ENCODE measurements around the gene MACROD2.
"Not testable (repeated sequence)": the region's sequence is repeated elsewhere in the genome, so short reads cannot be mapped to it uniquely, and the experiment has no call there.

Gene MACROD2

DNA sequence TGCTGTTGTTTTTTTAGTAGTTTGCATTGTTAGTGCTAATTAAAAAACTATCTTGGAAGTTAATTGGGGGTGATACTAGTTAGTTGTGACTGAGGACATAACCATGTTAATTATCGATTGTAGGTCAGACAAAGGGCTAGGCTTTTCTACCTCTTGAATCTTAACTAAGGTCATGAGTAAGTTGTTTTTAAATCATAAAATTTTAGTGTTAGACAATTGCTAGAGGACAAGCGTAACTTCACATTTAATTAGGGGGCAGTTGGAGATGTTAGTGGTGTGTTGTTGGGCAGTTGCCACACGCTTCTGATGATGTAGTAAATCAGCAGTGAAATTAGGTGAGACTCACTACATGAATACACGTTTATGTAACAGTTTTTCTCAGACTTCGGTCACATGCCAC is 961.2 kb downstream of the MACROD2 start:
- Histone ChIP-seq H3K9me3 (replicated peaks; ENCODE audit: low read length) (no peaks in the 10 kb centered on the region), H3K27me3 (ENCODE audit: control insufficient read depth, insufficient read depth, low read length) (no peaks in the 10 kb centered on the region), H3K36me3 (ENCODE audit: insufficient read depth, low read length) (no peaks in the 10 kb centered on the region), H3K4me3 (ENCODE audit: low read length) (no peak overlapping the region), H3K4me1 (ENCODE audit: control insufficient read depth, insufficient read depth, low read length) (peaks cover 8% of the 10 kb centered on the region), H3K9ac (ENCODE audit: low read depth, low read length) (no peak overlapping the region), H3K4me2 (ENCODE audit: low read length) (no peak overlapping the region)

DNA sequence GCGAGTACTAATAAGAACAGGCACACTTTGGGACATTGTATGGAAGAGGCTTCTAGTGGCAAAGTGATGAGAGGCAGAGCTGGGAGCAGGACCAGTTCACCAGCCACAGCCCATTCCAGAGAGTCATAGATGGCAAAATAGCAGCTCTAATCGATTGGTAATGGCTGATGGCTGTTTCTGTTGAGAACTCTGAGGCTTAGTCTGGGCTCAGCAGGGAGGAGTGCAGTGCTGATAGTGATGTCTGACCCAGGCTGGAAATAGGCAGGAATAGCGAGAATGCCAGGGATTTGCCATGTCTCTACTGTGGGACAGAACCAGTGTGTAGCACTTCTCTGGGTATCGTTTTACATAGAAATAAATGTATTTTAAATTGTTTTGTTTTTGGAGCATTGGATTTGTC is 962.1 kb downstream of the MACROD2 start:
- Histone ChIP-seq H3K27me3 (ENCODE audit: control insufficient read depth, insufficient read depth, low read length) (no peaks in the 10 kb centered on the region), H3K4me2 (ENCODE audit: low read length) (no peak overlapping the region), H3K9me3 (replicated peaks; ENCODE audit: low read length) (no peaks in the 10 kb centered on the region), H3K9ac (ENCODE audit: low read depth, low read length) (no peak overlapping the region), H3K4me3 (ENCODE audit: low read length) (no peak overlapping the region), H3K4me1 (ENCODE audit: control insufficient read depth, insufficient read depth, low read length) (no peaks in the 10 kb centered on the region), H3K36me3 (ENCODE audit: insufficient read depth, low read length) (no peaks in the 10 kb centered on the region)

DNA sequence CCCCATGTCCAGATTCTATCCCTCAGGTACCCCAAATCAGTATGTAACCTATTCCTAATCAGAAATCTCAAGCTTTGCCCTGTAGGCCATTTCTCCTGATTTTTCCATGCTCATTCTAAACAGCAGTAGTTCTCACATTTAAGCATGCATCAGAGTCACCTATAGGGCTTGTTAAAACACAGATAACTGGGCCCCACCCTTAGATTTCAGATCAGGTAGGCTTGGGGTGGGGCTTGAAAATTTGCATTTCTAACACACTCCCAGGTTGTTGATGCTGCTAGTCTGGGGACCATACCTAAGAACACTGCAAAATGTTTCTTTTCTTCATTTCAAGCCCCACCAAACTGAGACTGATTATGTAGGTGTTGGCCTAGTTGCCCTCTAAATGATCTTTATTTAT is 963.3 kb downstream of the MACROD2 start:
- H3K4me3 ChIP-seq (ENCODE audit: low read length): no peak overlapping the region
- no peaks in the 10 kb centered on the region for H3K27me3 ChIP-seq (ENCODE audit: control insufficient read depth, insufficient read depth, low read length)
- H3K36me3 ChIP-seq (ENCODE audit: insufficient read depth, low read length): no peaks in the 10 kb centered on the region
- no peak overlapping the region for H3K9ac ChIP-seq (ENCODE audit: low read depth, low read length)
- H3K4me1 ChIP-seq (ENCODE audit: control insufficient read depth, insufficient read depth, low read length): peaks cover 10% of the 10 kb centered on the region
- H3K9me3 ChIP-seq (replicated peaks; ENCODE audit: low read length): no peaks in the 10 kb centered on the region
- H3K4me2 ChIP-seq (ENCODE audit: low read length): no peak overlapping the region

DNA sequence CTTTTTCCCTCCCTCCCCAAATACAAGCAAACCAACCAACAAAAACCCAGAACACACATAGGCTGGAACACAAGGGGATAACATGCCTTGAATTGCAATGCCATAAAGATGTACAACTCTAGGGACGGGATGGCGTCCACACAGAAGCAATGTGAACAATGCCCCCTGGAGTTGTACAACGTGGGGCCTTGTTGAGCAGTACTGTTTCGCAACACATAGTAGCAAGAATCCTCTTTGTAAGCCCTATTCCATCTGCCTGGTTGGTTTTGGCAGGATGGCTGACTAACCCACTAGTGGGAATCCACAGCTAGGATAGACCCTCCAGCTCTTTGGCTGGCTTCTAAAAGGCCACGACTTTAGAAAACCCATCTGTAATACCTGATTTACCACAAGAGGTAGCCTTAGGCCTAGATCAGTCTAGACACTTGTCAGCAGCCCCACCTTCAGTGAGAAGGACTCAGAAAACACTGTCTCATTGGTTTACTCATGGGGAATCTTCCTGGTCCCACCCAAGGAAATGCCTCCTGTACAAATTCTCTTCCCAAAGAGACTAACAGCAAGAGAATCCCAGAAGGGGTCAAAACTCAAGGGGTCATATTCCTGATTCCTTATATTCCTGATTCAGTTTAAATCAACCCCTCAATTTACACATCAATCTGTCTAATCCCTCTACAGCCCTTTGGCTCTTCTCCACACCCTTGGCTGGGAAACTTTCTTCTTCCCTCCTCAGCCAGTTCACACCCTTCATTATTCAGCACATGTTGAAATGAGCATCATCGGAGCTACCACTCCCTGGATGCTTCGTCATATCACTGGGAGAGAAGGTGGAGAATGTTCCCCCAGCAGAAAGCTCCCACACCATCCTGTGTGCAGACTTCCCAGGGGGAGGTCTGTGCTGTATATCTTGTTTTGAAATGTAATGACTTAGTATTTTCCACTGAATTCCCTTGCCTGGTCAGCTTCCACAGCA is 964.5 kb downstream of the MACROD2 start:
- H3K9ac ChIP-seq (ENCODE audit: low read depth, low read length): no peak overlapping the region
- H3K27me3 ChIP-seq (ENCODE audit: control insufficient read depth, insufficient read depth, low read length): no peaks in the 10 kb centered on the region
- no peaks in the 10 kb centered on the region for H3K9me3 ChIP-seq (replicated peaks; ENCODE audit: low read length)
- H3K36me3 ChIP-seq (ENCODE audit: insufficient read depth, low read length): no peaks in the 10 kb centered on the region
- peaks cover 11% of the 10 kb centered on the region for H3K4me1 ChIP-seq (ENCODE audit: control insufficient read depth, insufficient read depth, low read length)
- no peak overlapping the region for H3K4me2 ChIP-seq (ENCODE audit: low read length)
- no peak overlapping the region for H3K4me3 ChIP-seq (ENCODE audit: low read length)

DNA sequence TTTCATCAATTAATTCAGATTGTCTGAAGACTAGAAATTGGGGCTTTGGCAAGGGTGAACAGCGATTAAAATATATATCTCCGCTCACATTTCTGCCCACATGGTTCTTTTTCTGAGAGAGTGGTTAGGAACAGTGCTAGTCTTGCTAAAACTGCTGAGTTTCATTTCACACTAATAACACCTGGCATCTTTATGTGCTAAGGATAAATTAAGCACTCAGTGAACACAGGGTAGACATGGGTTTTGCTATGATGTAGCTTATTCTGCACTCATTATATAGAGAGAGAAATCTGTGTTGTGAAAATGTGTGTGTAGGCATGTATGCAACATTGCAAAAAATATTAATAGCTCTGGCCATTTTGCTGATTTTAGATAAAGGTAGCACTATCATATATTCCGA is 965.5 kb downstream of the MACROD2 start:
- H3K27me3 ChIP-seq (ENCODE audit: control insufficient read depth, insufficient read depth, low read length): no peaks in the 10 kb centered on the region
- peaks cover 11% of the 10 kb centered on the region for H3K4me1 ChIP-seq (ENCODE audit: control insufficient read depth, insufficient read depth, low read length)
- H3K9ac ChIP-seq (ENCODE audit: low read depth, low read length): no peak overlapping the region
- no peak overlapping the region for H3K4me2 ChIP-seq (ENCODE audit: low read length)
- H3K36me3 ChIP-seq (ENCODE audit: insufficient read depth, low read length): no peaks in the 10 kb centered on the region
- no peaks in the 10 kb centered on the region for H3K9me3 ChIP-seq (replicated peaks; ENCODE audit: low read length)
- no peak overlapping the region for H3K4me3 ChIP-seq (ENCODE audit: low read length)

DNA sequence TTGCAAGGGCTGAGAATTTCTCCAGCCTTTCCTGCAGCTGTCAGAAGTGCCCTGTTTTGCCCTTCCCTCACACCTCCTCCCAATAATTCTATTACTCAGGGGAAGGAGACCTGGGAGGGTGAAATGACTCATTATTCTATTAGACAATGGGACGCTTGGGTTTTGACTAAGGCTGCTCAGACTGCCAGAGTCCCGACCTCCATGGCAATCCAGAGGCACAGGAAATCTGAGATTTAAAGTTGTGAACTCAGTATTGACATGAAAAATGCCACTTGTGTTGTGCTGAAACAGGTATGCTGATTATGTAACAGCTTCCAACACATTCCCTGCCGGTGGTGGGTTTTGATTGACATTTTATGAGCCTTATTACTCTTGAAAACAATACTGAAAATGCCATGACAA is 967.9 kb downstream of the MACROD2 start:
- H3K4me2 ChIP-seq (ENCODE audit: low read length): peak overlapping the region; percentile 22
- no peak overlapping the region for H3K9ac ChIP-seq (ENCODE audit: low read depth, low read length)
- no peaks in the 10 kb centered on the region for H3K27me3 ChIP-seq (ENCODE audit: control insufficient read depth, insufficient read depth, low read length)
- peaks cover 11% of the 10 kb centered on the region for H3K4me1 ChIP-seq (ENCODE audit: control insufficient read depth, insufficient read depth, low read length)
- no peaks in the 10 kb centered on the region for H3K36me3 ChIP-seq (ENCODE audit: insufficient read depth, low read length)
- H3K4me3 ChIP-seq (ENCODE audit: low read length): no peak overlapping the region
- no peaks in the 10 kb centered on the region for H3K9me3 ChIP-seq (replicated peaks; ENCODE audit: low read length)

DNA sequence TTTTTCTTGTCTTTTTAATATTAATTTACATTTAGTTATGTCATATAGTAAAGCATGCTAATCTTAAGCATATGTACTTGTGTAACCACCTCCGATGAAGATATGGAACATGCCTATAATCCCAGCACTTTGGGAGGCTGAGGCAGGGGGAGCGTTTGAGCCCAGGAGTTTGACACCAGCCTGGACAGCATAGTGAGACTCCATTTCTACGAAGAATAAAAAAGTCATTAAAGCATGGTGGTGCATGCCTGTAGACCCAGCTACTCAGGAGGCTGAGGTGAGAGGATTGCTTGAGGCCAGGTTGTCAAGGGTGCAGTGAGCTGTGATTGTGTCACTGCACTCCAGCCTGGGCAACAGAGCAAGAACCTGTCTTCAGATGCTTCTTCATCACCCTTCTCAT is 970.9 kb downstream of the MACROD2 start:
- Histone ChIP-seq H3K36me3 (ENCODE audit: insufficient read depth, low read length) (no peaks in the 10 kb centered on the region), H3K4me3 (ENCODE audit: low read length) (no peak overlapping the region), H3K27me3 (ENCODE audit: control insufficient read depth, insufficient read depth, low read length) (no peaks in the 10 kb centered on the region), H3K4me2 (ENCODE audit: low read length) (no peak overlapping the region), H3K4me1 (ENCODE audit: control insufficient read depth, insufficient read depth, low read length) (peaks cover 11% of the 10 kb centered on the region), H3K9me3 (replicated peaks; ENCODE audit: low read length) (no peaks in the 10 kb centered on the region), H3K9ac (ENCODE audit: low read depth, low read length) (no peak overlapping the region)

DNA sequence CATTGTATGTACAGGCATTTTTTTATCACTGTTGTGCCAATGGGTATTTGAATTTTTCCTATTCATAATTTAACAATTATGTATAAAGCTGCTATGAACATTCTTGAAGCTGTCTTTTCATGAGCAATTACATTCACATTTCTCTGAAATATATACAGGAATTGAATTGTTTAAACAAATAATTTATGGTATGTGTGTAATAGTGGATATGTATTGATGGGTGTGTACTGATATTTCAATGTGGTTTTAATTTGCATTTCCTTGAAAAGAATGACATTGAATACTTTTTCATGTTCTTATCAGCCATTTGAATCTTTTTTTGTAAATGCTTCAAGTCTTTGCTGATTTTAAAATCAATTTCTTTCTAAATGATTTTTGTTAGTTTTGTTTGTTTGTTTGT is 971.5 kb downstream of the MACROD2 start:
- H3K36me3 ChIP-seq (ENCODE audit: insufficient read depth, low read length): no peaks in the 10 kb centered on the region
- peaks cover 11% of the 10 kb centered on the region for H3K4me1 ChIP-seq (ENCODE audit: control insufficient read depth, insufficient read depth, low read length)
- H3K27me3 ChIP-seq (ENCODE audit: control insufficient read depth, insufficient read depth, low read length): no peaks in the 10 kb centered on the region
- no peak overlapping the region for H3K4me3 ChIP-seq (ENCODE audit: low read length)
- H3K4me2 ChIP-seq (ENCODE audit: low read length): no peak overlapping the region
- no peaks in the 10 kb centered on the region for H3K9me3 ChIP-seq (replicated peaks; ENCODE audit: low read length)
- no peak overlapping the region for H3K9ac ChIP-seq (ENCODE audit: low read depth, low read length)

DNA sequence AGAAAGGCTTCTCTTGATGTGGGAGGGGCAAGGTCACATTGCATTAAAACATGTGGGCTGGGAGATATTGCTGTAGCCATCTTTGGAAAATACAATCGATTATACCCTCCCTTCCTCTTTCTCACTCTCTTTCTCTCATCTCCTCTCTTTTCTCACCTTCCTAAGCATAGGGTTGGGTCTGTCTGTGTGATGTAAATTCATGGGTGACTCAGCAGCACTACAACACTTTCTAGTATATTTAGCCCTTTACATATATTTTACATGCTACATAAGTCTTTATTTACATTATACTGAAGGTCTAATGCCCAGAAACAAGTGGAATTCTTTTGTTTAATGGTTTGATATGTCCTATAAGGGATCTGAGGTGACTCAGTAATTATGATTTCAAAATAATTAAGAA is 976.9 kb downstream of the MACROD2 start:
- no peaks in the 10 kb centered on the region for H3K36me3 ChIP-seq (ENCODE audit: insufficient read depth, low read length)
- H3K9me3 ChIP-seq (replicated peaks; ENCODE audit: low read length): no peaks in the 10 kb centered on the region
- no peak overlapping the region for H3K4me3 ChIP-seq (ENCODE audit: low read length)
- no peak overlapping the region for H3K9ac ChIP-seq (ENCODE audit: low read depth, low read length)
- H3K27me3 ChIP-seq (ENCODE audit: control insufficient read depth, insufficient read depth, low read length): no peaks in the 10 kb centered on the region
- H3K4me1 ChIP-seq (ENCODE audit: control insufficient read depth, insufficient read depth, low read length): no peaks in the 10 kb centered on the region
- no peak overlapping the region for H3K4me2 ChIP-seq (ENCODE audit: low read length)

DNA sequence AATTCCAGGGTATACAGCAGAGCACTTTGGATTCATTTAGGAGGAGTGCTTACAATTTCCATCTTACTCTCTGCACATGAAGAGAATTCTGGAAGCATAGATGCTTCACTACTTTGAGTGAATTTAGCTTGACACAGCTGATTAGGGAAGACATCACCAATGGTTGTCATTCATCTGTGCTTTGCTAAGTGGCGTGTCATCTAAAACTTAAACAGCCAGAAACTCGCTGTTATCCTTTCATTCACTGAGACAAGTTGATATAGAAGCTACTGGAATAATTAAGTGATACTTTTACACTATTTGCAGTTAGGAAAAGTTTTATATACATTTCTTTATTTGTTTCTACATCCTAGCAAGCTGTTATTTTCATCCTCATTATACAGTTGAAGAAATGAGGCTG is 977.4 kb downstream of the MACROD2 start:
- H3K9me3 ChIP-seq (replicated peaks; ENCODE audit: low read length): no peaks in the 10 kb centered on the region
- no peak overlapping the region for H3K4me3 ChIP-seq (ENCODE audit: low read length)
- no peaks in the 10 kb centered on the region for H3K27me3 ChIP-seq (ENCODE audit: control insufficient read depth, insufficient read depth, low read length)
- no peak overlapping the region for H3K9ac ChIP-seq (ENCODE audit: low read depth, low read length)
- H3K4me1 ChIP-seq (ENCODE audit: control insufficient read depth, insufficient read depth, low read length): no peaks in the 10 kb centered on the region
- H3K36me3 ChIP-seq (ENCODE audit: insufficient read depth, low read length): no peaks in the 10 kb centered on the region
- no peak overlapping the region for H3K4me2 ChIP-seq (ENCODE audit: low read length)

DNA sequence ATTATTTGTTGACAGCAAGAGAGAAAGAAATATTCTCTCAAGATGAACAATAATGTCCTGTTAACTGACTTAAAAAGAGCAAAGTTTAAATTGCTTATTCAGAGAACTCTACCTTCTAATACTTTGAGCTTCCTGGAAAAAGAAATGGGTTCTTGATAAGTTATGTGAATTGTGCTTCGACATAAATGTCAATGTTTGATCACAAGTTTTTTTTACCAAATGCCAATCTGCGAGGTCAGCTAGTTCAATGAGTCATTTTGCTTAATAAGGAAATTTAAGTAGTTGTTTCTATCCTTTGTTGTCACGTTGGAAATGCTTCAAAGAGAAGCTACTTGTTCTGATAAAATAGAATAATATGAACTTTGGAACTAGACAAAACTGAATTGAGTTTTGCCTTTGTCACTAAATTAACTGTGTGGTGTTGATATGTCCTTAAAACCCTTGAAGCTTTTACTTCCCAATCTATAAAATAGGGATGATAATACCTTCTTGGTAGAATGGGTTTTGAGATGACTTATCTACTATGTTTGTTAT is 984.2 kb downstream of the MACROD2 start:
- Histone ChIP-seq H3K27me3 (ENCODE audit: control insufficient read depth, insufficient read depth, low read length) (no peaks in the 10 kb centered on the region), H3K4me2 (ENCODE audit: low read length) (no peak overlapping the region), H3K4me1 (ENCODE audit: control insufficient read depth, insufficient read depth, low read length) (no peaks in the 10 kb centered on the region), H3K4me3 (ENCODE audit: low read length) (no peak overlapping the region), H3K36me3 (ENCODE audit: insufficient read depth, low read length) (no peaks in the 10 kb centered on the region), H3K9ac (ENCODE audit: low read depth, low read length) (no peak overlapping the region), H3K9me3 (replicated peaks; ENCODE audit: low read length) (no peaks in the 10 kb centered on the region)

DNA sequence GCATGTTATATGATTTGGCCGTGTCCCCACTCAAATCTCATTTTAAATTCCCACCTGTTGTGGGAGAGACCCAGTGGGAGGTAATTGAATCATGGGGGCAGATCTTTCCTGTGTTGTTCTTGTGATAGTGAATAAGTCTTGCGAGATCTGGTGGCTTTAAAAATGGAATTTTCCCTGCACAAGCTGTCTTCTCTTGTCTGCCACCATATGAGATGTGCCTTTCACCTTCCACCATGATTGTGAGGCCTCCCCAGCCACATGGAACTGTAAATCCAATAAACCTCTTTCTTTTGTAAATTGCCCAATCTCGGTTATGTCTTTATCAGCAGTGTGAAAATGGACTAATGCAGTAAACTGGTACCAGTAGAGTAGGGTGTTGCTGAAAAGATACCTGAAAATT is 986.2 kb downstream of the MACROD2 start:
- H3K9me3 ChIP-seq (replicated peaks; ENCODE audit: low read length); H3K4me1 ChIP-seq (ENCODE audit: control insufficient read depth, insufficient read depth, low read length); H3K36me3 ChIP-seq (ENCODE audit: insufficient read depth, low read length); H3K9ac ChIP-seq (ENCODE audit: low read depth, low read length); H3K4me3 ChIP-seq (ENCODE audit: low read length); H3K27me3 ChIP-seq (ENCODE audit: control insufficient read depth, insufficient read depth, low read length); H3K4me2 ChIP-seq (ENCODE audit: low read length): not testable (repeated sequence)

Data from skeletal muscle satellite cell (primary cell).